Endothelial cell of umbilical vein (primary cell): ENCODE data around the gene CAMK2N1. TPM values are rescaled to one million over a fixed set of nuclear protein-coding genes. Genes with fewer than 3 reads are reported as not detected.

Experiments used
- BruUV-seq: library from RNA; stranded (reverse); fragments of 400-500 nt; replicated peaks from 2 replicates; lab custom pipeline; 2021; lab: Mats Ljungman, UMichigan
- CTCF ChIA-PET: fragments of 300-600, 350-600 bp; sonication (Branson Sonifier 250); formaldehyde crosslinking; loops from one replicate; lab custom pipeline; 2021; ENCODE audit warnings: antibody characterized with exemption, inconsistent platforms; lab: Charles Lee
- POLR2A ChIA-PET: fragments of 300-600, 350-600 bp; sonication (Branson Sonifier 250); formaldehyde crosslinking; loops from one replicate; lab custom pipeline; 2021; ENCODE audit warnings: antibody characterized with exemption, inconsistent platforms; lab: Charles Lee
- DNase-seq: peaks from one replicate; pipeline ENCODE4 v3.0.0-alpha.2; 2011; ENCODE audit warnings: low read depth, low spot score
- FAIRE-seq: peaks from 2 replicates; lab custom pipeline; 2011; peaks lifted over from hg19 to GRCh38; lab: Jason Lieb, UNC
- H2AFZ ChIP-seq: 2 replicates; pipeline ENCODE4 v1.6.0; 2012; ENCODE audit warnings: low read depth, low read length, control low read depth, inconsistent platforms
- H3K27ac ChIP-seq: 2 replicates; pipeline ENCODE4 v1.5.1; 2011; ENCODE audit warnings: low read depth, mild to moderate bottlenecking, control low read depth, low read length, moderate library complexity; ENCODE audit not compliant: insufficient read depth
- H3K27me3 ChIP-seq, 2 experiments: 2 replicates each; pipeline versions ENCODE4 v1.6.0 to v1.6.1; 2011; ENCODE audit warnings: low read length in 2 of 2, mixed read lengths in 1 of 2; ENCODE audit not compliant: control insufficient read depth in 2 of 2, insufficient read depth in 2 of 2
- H3K36me3 ChIP-seq, 2 experiments: 2 replicates in 1 of 2; 3 replicates in 1 of 2; pipeline ENCODE4 v1.5.1; 2011; ENCODE audit warnings: low read length in 2 of 2, mild to moderate bottlenecking in 1 of 2, moderate library complexity in 1 of 2; ENCODE audit not compliant: control insufficient read depth in 2 of 2, insufficient read depth in 2 of 2; ENCODE audit errors: extremely low read depth in 1 of 2
- H3K4me1 ChIP-seq: 3 replicates; pipeline ENCODE4 v1.5.1; 2011; ENCODE audit warnings: mild to moderate bottlenecking, low read length; ENCODE audit not compliant: control insufficient read depth, insufficient read depth; ENCODE audit errors: extremely low read depth
- H3K4me2 ChIP-seq: 2 replicates; pipeline ENCODE4 v1.6.1; 2011; ENCODE audit warnings: low read length, control low read depth, mixed read lengths; ENCODE audit not compliant: insufficient read depth
- H3K4me3 ChIP-seq, 3 experiments: fragments of 200-600 bp in 1 of 3; sonication (generic), shearing (Covaris generic) in 1 of 3; replicated peaks in 1 of 3; 2 replicates each; pipeline ENCODE4 v1.5.1; 2011 to 2016; ENCODE audit warnings: control low read depth in 3 of 3, low read length in 3 of 3, mild to moderate bottlenecking in 2 of 3, inconsistent platforms in 1 of 3, low read depth in 1 of 3, moderate library complexity in 1 of 3; ENCODE audit not compliant: insufficient read depth in 1 of 3
- H3K79me2 ChIP-seq: 2 replicates; pipeline ENCODE4 v1.6.0; 2012; ENCODE audit warnings: low read length, inconsistent platforms; ENCODE audit not compliant: control insufficient read depth, insufficient read depth
- H3K9ac ChIP-seq: replicated peaks from 2 replicates; pipeline ENCODE3; 2011; ENCODE audit warnings: low read length, control low read depth; ENCODE audit not compliant: insufficient read depth; ENCODE audit errors: extremely low read depth
- H3K9me1 ChIP-seq: replicated peaks from 3 replicates; pipeline ENCODE4 v1.6.0; 2011; ENCODE audit warnings: mild to moderate bottlenecking, low read length; ENCODE audit not compliant: control insufficient read depth, insufficient read depth; ENCODE audit errors: extremely low read depth
- H3K9me3 ChIP-seq: replicated peaks from 2 replicates; pipeline ENCODE4 v1.5.1; 2012; ENCODE audit warnings: low read length, inconsistent platforms; ENCODE audit not compliant: control insufficient read depth, insufficient read depth
- H4K20me1 ChIP-seq: replicated peaks from 2 replicates; pipeline ENCODE3; 2011; ENCODE audit warnings: mild to moderate bottlenecking, low read length; ENCODE audit not compliant: control insufficient read depth, insufficient read depth; ENCODE audit errors: extremely low read depth
- EZH2 ChIP-seq: IDR thresholded peaks from 2 replicates; pipeline ENCODE4 v1.6.1; 2012; ENCODE audit warnings: borderline replicate concordance, low read depth, mild to moderate bottlenecking, moderate library complexity, low read length, inconsistent platforms; ENCODE audit not compliant: severe bottlenecking
- FOS ChIP-seq: IDR thresholded peaks from 2 replicates; pipeline ENCODE4 v1.6.1; 2011; ENCODE audit warnings: mild to moderate bottlenecking, low read length, moderate library complexity, borderline replicate concordance; ENCODE audit not compliant: insufficient read depth
- GATA2 ChIP-seq: IDR thresholded peaks from 2 replicates; pipeline ENCODE4 v1.7.0; 2011; ENCODE audit warnings: low read depth, mild to moderate bottlenecking, moderate library complexity, mixed read lengths, low read length; ENCODE audit not compliant: insufficient read length, insufficient read depth
- JUN ChIP-seq: IDR thresholded peaks from 2 replicates; pipeline ENCODE4 v1.6.1; 2011; ENCODE audit warnings: borderline replicate concordance, low read depth; ENCODE audit not compliant: insufficient read length, insufficient read depth
- MYC ChIP-seq: IDR thresholded peaks from one replicate; pipeline ENCODE4 v1.6.1; 2011; ENCODE audit warnings: mild to moderate bottlenecking, low read depth, low read length
- POLR2A ChIP-seq: IDR thresholded peaks from 2 replicates; pipeline ENCODE4 v1.6.1; 2012; ENCODE audit warnings: low read depth, mild to moderate bottlenecking, control low read depth, low read length
- POLR2AphosphoS5 ChIP-seq: IDR thresholded peaks from 2 replicates; pipeline ENCODE4 v1.6.1; 2012; ENCODE audit warnings: low read depth, mild to moderate bottlenecking, control low read depth, low read length, moderate library complexity; ENCODE audit not compliant: insufficient read depth
- dilution Hi-C: fragments of 300-500 bp; cut with MboI; formaldehyde crosslinking; loops from one replicate; pipeline ENCODE4 v1.15.0; 2019; ENCODE audit warnings: low sequenced_read_pairs; ENCODE audit not compliant: extremely low pct_ligation_motif_present
- intact Hi-C: fragments of 100-400 bp; cut with micrococcal nuclease; formaldehyde crosslinking; loops from one replicate; pipeline ENCODE4 v1.10.0; 2022
- polyA plus RNA-seq, 4 experiments: library from polyadenylated mRNA; depleted of rRNA in 3 of 4; stranded (reverse) in 3 of 4; unstranded in 1 of 4; fragments of >200 nt; gene quantifications; 2 replicates each; pipeline versions ENCODE4 v1.2.1 to v1.2.3, GENCODE V29; 2011 to 2012; ENCODE audit warnings: missing spikeins in 1 of 4
- total RNA-seq: library from RNA; stranded (reverse); gene quantifications from 2 replicates; pipeline ENCODE4 v1.2.3, GENCODE V29; 2021
- TF ChIP-seq, protein P1 (sequence below): IDR thresholded peaks from 2 replicates; pipeline ENCODE4 v1.6.1; 2011; ENCODE audit not compliant: insufficient read depth, insufficient read length
- TF ChIP-seq, protein P2 (sequence below), 2 donors: IDR thresholded peaks; 1 replicate in 1 of 2; 2 replicates in 1 of 2; pipeline ENCODE4 v1.5.1; 2011; ENCODE audit warnings: low read length in 2 of 2, mild to moderate bottlenecking in 2 of 2, moderate library complexity in 2 of 2, control low read depth in 1 of 2, inconsistent platforms in 1 of 2, low read depth in 1 of 2; ENCODE audit not compliant: insufficient read depth in 1 of 2; ENCODE audit errors: extremely low read depth in 1 of 2

The CAMK2N1 gene
- total and polyA plus RNA-seq, 2 donors (not counting 3 experiments of a cell fraction or from before 2014, with no cell fraction given): 3.3 to 18.3 TPM

DNA sequence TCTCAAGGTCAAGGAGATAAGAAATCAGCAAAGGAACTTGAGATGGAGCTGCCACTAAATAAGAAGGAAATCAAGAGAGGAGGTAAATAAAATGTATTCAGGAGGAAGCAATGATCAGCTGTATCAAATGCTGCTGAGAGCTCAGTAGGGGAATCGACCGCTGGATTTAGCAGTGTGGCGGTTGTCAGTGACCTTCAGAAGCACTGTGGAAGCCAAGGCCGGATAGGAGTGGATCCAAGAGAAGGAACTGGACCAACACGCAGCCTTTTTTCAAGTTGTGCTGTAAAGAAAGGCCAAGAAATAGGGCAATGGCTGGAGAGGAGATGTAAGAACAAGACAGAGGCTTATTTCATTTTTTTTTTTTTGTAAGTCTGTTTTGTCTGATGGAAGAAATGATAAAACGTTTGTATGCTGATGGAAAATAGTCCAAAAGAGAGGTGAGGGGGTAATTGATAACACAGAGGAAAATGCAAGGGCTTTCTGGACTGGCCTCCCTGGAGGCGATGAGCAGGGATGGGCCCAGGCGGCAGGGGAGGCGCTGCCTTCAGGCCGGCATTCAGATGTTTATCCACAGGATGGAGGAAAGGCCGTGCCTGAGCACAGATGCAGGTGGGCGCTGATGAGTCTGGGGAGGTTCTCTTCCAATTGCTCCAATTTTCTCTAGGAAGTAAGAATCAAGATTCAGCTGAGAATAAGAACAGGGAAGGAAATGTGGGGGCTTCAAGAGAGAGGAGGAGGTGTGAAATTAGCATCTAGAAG is 48.8 kb upstream of the CAMK2N1 start:
- H3K79me2 ChIP-seq: no peaks in the 10 kb centered on the region
- H3K4me2 ChIP-seq: no peak overlapping the region
- dilution Hi-C loops: no loop called here
- H3K27me3 ChIP-seq: peaks cover 8 to 9% of the 10 kb centered on the region in 2 experiments
- intact Hi-C loops: no loop called here
- FAIRE-seq: no peak
- POLR2A ChIA-PET: interaction anchor here (0.7 kb wide), 1 partner anchor 37 kb away, joined by 3 read pairs; no protein-coding TSS in a partner anchor
- H4K20me1 ChIP-seq: no peaks in the 10 kb centered on the region
- H2AFZ ChIP-seq: no peak overlapping the region
- no peak overlapping the region for H3K9ac ChIP-seq
- CTCF ChIA-PET: interaction anchor here (0.7 to 1.1 kb wide), 5 partner anchors 8 to 99 kb away, joined by 3 read pairs; no protein-coding TSS in a partner anchor
- TF ChIP-seq POLR2AphosphoS5: no peak
- TF ChIP-seq, protein P1, sequence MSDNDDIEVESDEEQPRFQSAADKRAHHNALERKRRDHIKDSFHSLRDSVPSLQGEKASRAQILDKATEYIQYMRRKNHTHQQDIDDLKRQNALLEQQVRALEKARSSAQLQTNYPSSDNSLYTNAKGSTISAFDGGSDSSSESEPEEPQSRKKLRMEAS: no peak
- no peak for TF ChIP-seq FOS
- no peak for TF ChIP-seq EZH2
- no peak for TF ChIP-seq JUN
- TF ChIP-seq, protein P2, sequence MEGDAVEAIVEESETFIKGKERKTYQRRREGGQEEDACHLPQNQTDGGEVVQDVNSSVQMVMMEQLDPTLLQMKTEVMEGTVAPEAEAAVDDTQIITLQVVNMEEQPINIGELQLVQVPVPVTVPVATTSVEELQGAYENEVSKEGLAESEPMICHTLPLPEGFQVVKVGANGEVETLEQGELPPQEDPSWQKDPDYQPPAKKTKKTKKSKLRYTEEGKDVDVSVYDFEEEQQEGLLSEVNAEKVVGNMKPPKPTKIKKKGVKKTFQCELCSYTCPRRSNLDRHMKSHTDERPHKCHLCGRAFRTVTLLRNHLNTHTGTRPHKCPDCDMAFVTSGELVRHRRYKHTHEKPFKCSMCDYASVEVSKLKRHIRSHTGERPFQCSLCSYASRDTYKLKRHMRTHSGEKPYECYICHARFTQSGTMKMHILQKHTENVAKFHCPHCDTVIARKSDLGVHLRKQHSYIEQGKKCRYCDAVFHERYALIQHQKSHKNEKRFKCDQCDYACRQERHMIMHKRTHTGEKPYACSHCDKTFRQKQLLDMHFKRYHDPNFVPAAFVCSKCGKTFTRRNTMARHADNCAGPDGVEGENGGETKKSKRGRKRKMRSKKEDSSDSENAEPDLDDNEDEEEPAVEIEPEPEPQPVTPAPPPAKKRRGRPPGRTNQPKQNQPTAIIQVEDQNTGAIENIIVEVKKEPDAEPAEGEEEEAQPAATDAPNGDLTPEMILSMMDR (IDR thresholded peaks at IDR 0.05; ENCODE audit: extremely low read depth in 1 of 2, insufficient read depth in 1 of 2, low read depth in 1 of 2, low read length in 2 of 2): no peak
- TF ChIP-seq MYC: no peak
- no peak for TF ChIP-seq GATA2
- TF ChIP-seq POLR2A: no peak
- H3K36me3 ChIP-seq: no peaks in the 10 kb centered on the region
- DNase-seq: no peak
- no TSS peak for BruUV-seq
- no peak overlapping the region for H3K4me3 ChIP-seq
- no peaks in the 10 kb centered on the region for H3K9me3 ChIP-seq
- no peaks in the 10 kb centered on the region for H3K4me1 ChIP-seq
- no peak overlapping the region for H3K27ac ChIP-seq
- no peaks in the 10 kb centered on the region for H3K9me1 ChIP-seq
